22Rv1 (cell line): Measurements from ENCODE around the gene ACOT9.

Experiments
- H3K27ac ChIP-seq: fragments of 450-650 bp; 2 replicates; pipeline ENCODE4 v1.5.1; 2017
- CTCF ChIP-seq: fragments of 450-650 bp; IDR thresholded peaks from 2 replicates; pipeline ENCODE4 v1.5.1; 2017; ENCODE audit warnings: mild to moderate bottlenecking
- ZFX ChIP-seq: fragments of 450-650 bp; IDR thresholded peaks from 2 replicates; pipeline ENCODE4 v1.6.1; 2017; ENCODE audit warnings: antibody characterized with exemption, borderline replicate concordance

The ACOT9 gene

GRCh38 chrX:23765449-23765848 lies 22.4 kb upstream of the ACOT9 start:
- TF ChIP-seq ZFX, result no peak
- no peak for TF ChIP-seq CTCF

GRCh38 chrX:23764188-23764984 lies 21.3 kb upstream of the ACOT9 start:
- TF ChIP-seq CTCF, result no peak
- no peak overlapping the region for H3K27ac ChIP-seq

More at GRCh38 chrX:23765449-23765848, 22.4 kb upstream of the ACOT9 start:
- no peak overlapping the region for H3K27ac ChIP-seq

- TF ChIP-seq CTCF (no peak), ZFX (no peak)
Observed at GRCh38 chrX:23759821-23760220, 16.7 kb upstream of the ACOT9 start.

GRCh38 chrX:23756165-23756564 lies 13.1 kb upstream of the ACOT9 start:
- TF ChIP-seq ZFX (no peak), CTCF (peak; percentile 72)

More at GRCh38 chrX:23759821-23760220, 16.7 kb upstream of the ACOT9 start:
- H3K27ac ChIP-seq, result no peak overlapping the region

GRCh38 chrX:23754664-23755063 lies 11.6 kb upstream of the ACOT9 start:
- no peak overlapping the region for H3K27ac ChIP-seq
- TF ChIP-seq CTCF (no peak), ZFX (no peak)

More at GRCh38 chrX:23756165-23756564, 13.1 kb upstream of the ACOT9 start:
- H3K27ac ChIP-seq, result no peak overlapping the region

GRCh38 chrX:23752740-23753415 lies 9.8 kb upstream of the ACOT9 start:
- no peak for TF ChIP-seq CTCF
- TF ChIP-seq ZFX, result no peak
- no peak overlapping the region for H3K27ac ChIP-seq

- TF ChIP-seq CTCF (no peak), ZFX (no peak)
- no peak overlapping the region for H3K27ac ChIP-seq
Observed at GRCh38 chrX:23749576-23749975, 6.5 kb upstream of the ACOT9 start.
